HEK293T (cell line): ENCODE measurements around the gene THOP1.

Source experiments
- CTBP1 ChIP-seq: fragments of 450-650 bp; IDR thresholded peaks from 2 replicates; pipeline ENCODE4 v1.6.1; 2016; ENCODE audit warnings: borderline replicate concordance
- ELF4 ChIP-seq: fragments of 450-650 bp; IDR thresholded peaks from 2 replicates; pipeline ENCODE4 v1.6.1; 2017; ENCODE audit warnings: antibody characterized with exemption
- FOXK2 ChIP-seq: fragments of 450-650 bp; IDR thresholded peaks from 2 replicates; pipeline ENCODE4 v1.6.1; 2016; ENCODE audit warnings: mild to moderate bottlenecking
- FOXM1 ChIP-seq: fragments of 450-650 bp; IDR thresholded peaks from 2 replicates; pipeline ENCODE4 v1.6.1; 2017; ENCODE audit warnings: mild to moderate bottlenecking, borderline replicate concordance
- HDGF ChIP-seq: fragments of 450-650 bp; IDR thresholded peaks from 2 replicates; pipeline ENCODE4 v1.6.1; 2017; ENCODE audit warnings: antibody characterized with exemption, borderline replicate concordance
- NFRKB ChIP-seq: fragments of 450-650 bp; IDR thresholded peaks from 2 replicates; pipeline ENCODE4 v1.6.1; 2016; ENCODE audit warnings: mild to moderate bottlenecking, moderate library complexity
- ZNF384 ChIP-seq: fragments of 450-650 bp; IDR thresholded peaks from 2 replicates; pipeline ENCODE4 v1.6.1; 2016
- TF ChIP-seq, protein P1 (sequence below): fragments of 450-650 bp; IDR thresholded peaks from 2 replicates; pipeline ENCODE4 v1.6.1; 2016

GRCh38 chr19:2761309-2761677 is 24.0 kb upstream of the THOP1 start:
- TF ChIP-seq CTBP1 (no peak), ELF4 (no peak), FOXK2 (no peak), HDGF (no peak), NFRKB (no peak), ZNF384 (no peak), FOXM1 (no peak)
- TF ChIP-seq, protein P1, sequence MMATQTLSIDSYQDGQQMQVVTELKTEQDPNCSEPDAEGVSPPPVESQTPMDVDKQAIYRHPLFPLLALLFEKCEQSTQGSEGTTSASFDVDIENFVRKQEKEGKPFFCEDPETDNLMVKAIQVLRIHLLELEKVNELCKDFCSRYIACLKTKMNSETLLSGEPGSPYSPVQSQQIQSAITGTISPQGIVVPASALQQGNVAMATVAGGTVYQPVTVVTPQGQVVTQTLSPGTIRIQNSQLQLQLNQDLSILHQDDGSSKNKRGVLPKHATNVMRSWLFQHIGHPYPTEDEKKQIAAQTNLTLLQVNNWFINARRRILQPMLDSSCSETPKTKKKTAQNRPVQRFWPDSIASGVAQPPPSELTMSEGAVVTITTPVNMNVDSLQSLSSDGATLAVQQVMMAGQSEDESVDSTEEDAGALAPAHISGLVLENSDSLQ = no peak
